GM18907 (cell line): ENCODE measurements around the gene LCLAT1.
"Not testable (repeated sequence)": the region's sequence is repeated elsewhere in the genome, so short reads cannot be mapped to it uniquely, and the experiment has no call there.

Source experiments
- ATAC-seq: cut with Tn5 transposase; IDR thresholded peaks from one replicate; pipeline ENCODE4 v1.9.1; 2021; ENCODE audit warnings: mild to moderate bottlenecking, moderate library complexity; ENCODE audit not compliant: unreplicated experiment

Gene LCLAT1

DNA sequence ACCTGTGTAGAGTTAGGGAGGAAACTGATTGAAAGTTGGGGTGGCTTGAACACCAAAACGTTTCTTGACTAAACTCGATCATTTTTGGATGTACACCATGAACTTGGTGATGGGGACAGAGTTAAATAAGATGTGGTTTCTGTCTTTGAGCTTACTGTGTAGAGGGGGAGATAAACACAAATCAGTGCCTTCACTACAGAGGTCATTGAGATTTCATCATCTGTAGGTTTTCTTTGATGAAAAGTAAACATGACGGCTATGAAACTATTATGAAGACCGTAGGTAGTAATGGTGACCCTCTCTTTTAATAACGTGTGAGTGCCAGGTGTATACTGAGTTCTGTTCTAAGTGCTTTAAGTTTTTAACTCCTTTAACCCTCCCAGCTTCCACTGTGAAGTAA is 6.5 kb downstream of the LCLAT1 start:
- ATAC-seq, result no peak

GRCh38 chr2:30454571-30454970 is 7.5 kb downstream of the LCLAT1 start:
- ATAC-seq, result no peak

- ATAC-seq, result no peak
Measured at GRCh38 chr2:30455114-30455738, 8.2 kb downstream of the LCLAT1 start.

GRCh38 chr2:30456106-30456505 is 9.1 kb downstream of the LCLAT1 start:
- ATAC-seq, result no peak

DNA sequence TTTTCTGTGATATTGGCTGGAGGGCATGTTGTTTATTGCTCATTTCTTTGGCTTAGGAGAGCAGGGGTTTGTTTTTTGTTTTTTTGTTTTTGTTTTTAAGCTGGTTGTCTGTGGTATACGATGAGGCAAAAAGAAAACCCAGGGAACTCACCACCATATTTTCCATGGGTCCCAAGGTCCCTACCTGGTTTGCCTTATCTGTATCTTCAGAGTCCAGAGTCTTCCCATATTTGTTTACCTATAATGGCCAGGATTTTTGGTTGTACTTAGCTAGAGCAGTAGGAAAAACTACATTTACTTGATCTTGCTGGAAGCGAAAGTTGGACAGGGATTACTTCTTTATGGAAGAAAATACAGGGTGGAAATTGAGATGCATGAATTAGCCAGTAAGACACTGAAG is 9.5 kb downstream of the LCLAT1 start:
- ATAC-seq, result no peak

- ATAC-seq, result no peak
Measured at GRCh38 chr2:30457296-30457695, 10.2 kb downstream of the LCLAT1 start.

- ATAC-seq, result no peak
Measured at GRCh38 chr2:30459140-30459539, 12.1 kb downstream of the LCLAT1 start.

GRCh38 chr2:30462131-30462857 is 15.2 kb downstream of the LCLAT1 start:
- ATAC-seq, result no peak

DNA sequence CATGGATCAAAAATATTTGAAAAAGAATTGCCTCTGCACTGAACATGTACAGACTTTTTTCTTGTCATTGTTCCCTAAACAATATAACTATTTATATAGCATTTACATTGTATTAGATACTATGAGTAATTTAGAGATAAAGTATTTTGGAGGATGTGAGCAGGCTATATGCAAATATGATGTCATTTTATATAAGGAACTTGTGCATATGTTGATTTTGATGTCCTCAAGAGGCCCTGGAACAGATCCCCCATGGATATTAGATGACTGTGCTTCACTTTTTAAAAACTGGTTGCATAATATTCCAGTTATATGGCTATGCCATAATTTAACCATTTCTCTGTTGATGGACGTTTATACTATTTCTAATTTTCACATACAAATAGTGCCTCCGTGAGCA is 16.5 kb downstream of the LCLAT1 start:
- ATAC-seq, result no peak

- no peak for ATAC-seq
Measured at GRCh38 chr2:30464544-30465170, 17.6 kb downstream of the LCLAT1 start.

- ATAC-seq, result no peak
Measured at GRCh38 chr2:30465171-30465545, 18.1 kb downstream of the LCLAT1 start.

GRCh38 chr2:30466216-30466615 is 19.2 kb downstream of the LCLAT1 start:
- ATAC-seq, result no peak

DNA sequence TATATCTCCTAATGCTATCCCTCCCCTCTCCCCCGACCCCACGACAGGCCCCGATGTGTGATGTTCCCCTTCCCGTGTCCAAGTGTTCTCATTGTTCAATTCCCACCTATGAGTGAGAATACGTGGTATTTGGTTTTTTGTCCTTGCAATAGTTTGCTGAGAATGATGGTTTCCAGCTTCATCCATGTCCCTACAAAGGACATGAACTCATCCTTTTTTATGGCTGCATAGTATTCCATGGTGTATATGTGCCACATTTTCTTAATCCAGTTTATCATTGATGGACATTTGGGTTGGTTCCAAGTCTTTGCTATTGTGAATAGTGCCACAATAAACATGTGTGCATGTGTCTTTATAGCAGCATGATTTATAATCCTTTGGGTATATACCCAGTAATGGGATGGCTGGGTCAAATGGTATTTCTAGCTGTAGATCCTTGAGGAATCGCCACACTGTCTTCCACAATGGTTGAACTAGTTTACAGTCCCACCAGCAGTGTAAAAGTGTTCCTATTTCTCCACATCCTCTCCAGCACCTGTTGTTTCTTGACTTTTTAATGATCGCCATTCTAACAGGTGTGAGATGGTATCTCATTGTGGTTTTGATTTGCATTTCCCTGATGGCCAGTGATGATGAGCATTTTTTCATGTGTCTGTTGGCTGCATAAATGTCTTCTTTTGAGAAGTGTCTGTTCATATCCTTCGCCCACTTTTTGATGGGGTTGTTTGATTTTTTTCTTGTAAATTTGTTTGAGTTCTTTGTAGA is 20.2 kb downstream of the LCLAT1 start:
- ATAC-seq, result not testable (repeated sequence)

DNA sequence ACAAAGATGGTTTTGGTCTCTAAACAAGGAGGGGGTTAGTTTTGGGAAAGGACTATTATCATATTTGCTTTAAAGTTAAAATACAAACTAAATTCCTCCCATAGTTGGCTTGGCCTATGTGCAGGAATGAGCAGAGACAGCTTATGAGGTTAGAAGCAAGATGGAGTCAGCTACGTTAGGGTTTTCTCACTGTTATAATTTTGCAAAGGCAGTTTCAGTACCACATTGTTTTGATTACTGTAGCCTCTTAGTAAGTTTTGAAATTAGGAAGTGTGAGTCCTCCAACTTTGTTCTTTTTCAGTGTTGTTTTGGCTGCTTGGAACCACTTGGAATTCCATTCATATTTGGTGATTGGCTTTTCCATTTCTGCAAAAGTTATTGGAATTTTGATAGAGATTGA is 23.4 kb downstream of the LCLAT1 start:
- no peak for ATAC-seq

GRCh38 chr2:30472326-30472725 is 25.3 kb downstream of the LCLAT1 start:
- no peak for ATAC-seq

DNA sequence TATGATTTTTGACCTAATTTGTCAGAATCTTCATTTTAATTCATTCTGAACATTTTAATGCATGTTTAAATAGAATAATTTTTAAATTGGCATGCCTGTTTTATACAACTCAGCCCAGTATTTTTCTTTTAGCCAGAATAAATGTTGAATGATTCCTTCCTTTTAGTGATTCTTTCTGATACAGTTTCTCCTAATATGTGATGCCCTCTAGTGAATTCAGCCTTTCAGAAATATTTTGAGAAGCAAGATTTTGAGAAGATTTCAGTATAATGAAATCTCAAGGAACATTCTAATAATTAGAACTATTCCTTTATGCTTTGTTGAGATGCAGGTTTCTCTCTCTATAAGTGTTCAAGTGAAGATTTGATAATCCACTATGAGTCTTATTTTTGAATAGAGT is 28.5 kb downstream of the LCLAT1 start:
- ATAC-seq, result no peak

DNA sequence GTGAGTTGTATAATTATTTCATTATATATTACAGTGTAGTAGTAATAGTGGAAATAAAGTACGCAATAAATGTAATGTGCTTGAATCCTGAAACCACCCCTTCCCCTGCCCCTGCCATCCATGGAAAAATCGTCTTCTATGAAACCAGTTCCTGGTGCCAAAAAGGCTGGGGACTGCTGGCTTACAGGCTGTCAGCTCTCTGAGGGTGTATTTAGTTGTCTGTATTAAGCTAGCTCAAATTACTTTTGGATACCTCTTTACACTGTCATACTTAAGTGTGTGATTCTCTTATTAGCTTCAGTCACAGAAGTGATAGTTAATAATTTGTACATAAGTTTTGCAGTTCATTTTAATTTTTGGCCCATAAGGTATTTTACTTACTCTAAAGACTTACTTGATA is 29.6 kb downstream of the LCLAT1 start:
- ATAC-seq, result no peak

DNA sequence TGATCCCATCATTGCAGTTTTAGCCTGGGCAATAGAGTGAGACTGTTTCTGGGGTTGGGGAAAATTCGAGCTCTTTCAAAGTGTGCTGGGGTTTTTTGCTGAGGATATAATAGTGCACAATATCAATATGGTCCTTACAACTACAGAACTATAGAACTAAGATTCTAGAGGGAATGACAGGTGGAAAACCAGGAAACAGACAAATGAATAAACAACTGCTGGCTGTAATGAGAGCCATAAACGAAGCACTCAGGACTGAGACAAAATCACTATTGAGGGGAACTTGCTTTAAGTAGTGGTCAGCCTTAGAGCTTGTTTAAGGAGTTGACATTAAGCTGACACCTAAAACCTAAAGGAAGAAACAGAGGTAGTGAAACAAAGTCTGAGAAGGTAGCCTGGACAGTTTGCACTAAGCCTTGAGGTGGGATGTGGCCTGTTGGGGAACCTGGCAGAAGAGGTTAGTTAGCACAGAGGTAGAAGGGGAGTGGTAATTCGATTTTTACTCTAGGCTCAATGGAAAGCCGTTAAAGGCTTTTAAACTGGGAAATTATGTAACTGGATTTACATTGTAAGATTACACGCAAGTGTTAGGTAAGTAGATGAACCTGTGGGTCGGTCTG is 33.8 kb downstream of the LCLAT1 start:
- ATAC-seq, result no peak

- no peak for ATAC-seq
Measured at GRCh38 chr2:30481323-30481800, 34.3 kb downstream of the LCLAT1 start.

DNA sequence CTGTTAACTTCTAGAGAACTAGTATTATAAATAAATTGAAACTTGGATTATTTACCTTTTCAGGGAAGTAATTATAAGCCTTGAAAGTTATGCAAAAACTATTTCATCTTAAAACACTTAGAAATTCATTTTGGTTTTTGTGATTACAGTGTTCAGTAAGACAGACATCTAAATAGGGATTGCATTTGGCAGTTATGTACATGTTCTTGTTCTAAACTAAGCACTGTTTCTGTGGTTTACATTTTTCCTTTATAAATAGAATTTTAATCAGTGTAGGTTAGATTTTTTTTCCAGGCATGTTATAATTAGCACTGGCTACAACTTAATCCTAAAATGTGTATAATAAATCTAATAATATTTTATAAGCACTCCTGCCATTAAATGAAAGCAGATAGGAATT is 35.0 kb downstream of the LCLAT1 start:
- no peak for ATAC-seq

GRCh38 chr2:30484145-30484544 is 37.1 kb downstream of the LCLAT1 start:
- ATAC-seq, result no peak
